Endodermal cell (in vitro differentiated cells): ENCODE measurements around the gene AADAT. TPM values are rescaled to one million over a fixed set of nuclear protein-coding genes. Genes with fewer than 3 reads are reported as not detected.
A peak's percentile ranks its signal among the peaks of the same experiment; 100 is the strongest.
"Not testable (repeated sequence)": the region's sequence is repeated elsewhere in the genome, so short reads cannot be mapped to it uniquely, and the experiment has no call there.

Experiments used
- DNase-seq: peaks from one replicate; pipeline ENCODE4 v3.0.0-alpha.2; 2017
- H3K27ac ChIP-seq: 2 replicates; pipeline ENCODE4 v1.5.1; 2013; ENCODE audit warnings: mild to moderate bottlenecking, low read depth, low read length, moderate library complexity
- H3K27me3 ChIP-seq: 2 replicates; pipeline ENCODE4 v1.6.1; 2013; ENCODE audit warnings: mild to moderate bottlenecking, low read length, moderate library complexity; ENCODE audit not compliant: insufficient read depth, control insufficient read depth, poor library complexity, severe bottlenecking
- H3K36me3 ChIP-seq: 2 replicates; pipeline ENCODE4 v1.7.0; 2013; ENCODE audit warnings: mild to moderate bottlenecking, low read length, moderate library complexity; ENCODE audit not compliant: control insufficient read depth, insufficient read depth
- H3K4me1 ChIP-seq: one replicate; pipeline ENCODE4 v1.7.0; 2013; ENCODE audit warnings: low read length; ENCODE audit not compliant: control insufficient read depth, insufficient read depth
- H3K4me3 ChIP-seq: 2 replicates; pipeline ENCODE4 v1.5.1; 2013; ENCODE audit warnings: mild to moderate bottlenecking, low read length, moderate library complexity
- H3K9ac ChIP-seq: 2 replicates; pipeline ENCODE4 v1.6.1; 2013; ENCODE audit warnings: mild to moderate bottlenecking, low read length, moderate library complexity; ENCODE audit not compliant: poor library complexity, severe bottlenecking; ENCODE audit errors: extremely low read depth
- H3K9me3 ChIP-seq: 2 replicates; pipeline ENCODE4 v1.6.1; 2013; ENCODE audit warnings: mild to moderate bottlenecking, low read length, moderate library complexity; ENCODE audit not compliant: control insufficient read depth
- H3K27ac Mint-ChIP-seq: 2 replicates; pipeline ENCODE4 v1.8.0; 2020; ENCODE audit warnings: mixed read lengths
- H3K27me3 Mint-ChIP-seq: 2 replicates; pipeline ENCODE4 v1.8.0; 2021; ENCODE audit warnings: mild to moderate bottlenecking, mixed read lengths; ENCODE audit not compliant: insufficient read depth
- H3K36me3 Mint-ChIP-seq: 2 replicates; pipeline ENCODE4 v1.8.0; 2020; ENCODE audit warnings: low read depth, mixed read lengths
- H3K4me1 Mint-ChIP-seq: 2 replicates; pipeline ENCODE4 v1.8.0; 2020; ENCODE audit warnings: mixed read lengths
- H3K4me3 Mint-ChIP-seq: 2 replicates; pipeline ENCODE4 v1.8.0; 2020; ENCODE audit warnings: mild to moderate bottlenecking, moderate library complexity, mixed read lengths
- H3K9me3 Mint-ChIP-seq: 2 replicates; pipeline ENCODE4 v1.8.0; 2020; ENCODE audit warnings: mild to moderate bottlenecking, mixed read lengths
- CTCF ChIP-seq: fragments of 200-600 bp; sonication (generic); conservative IDR thresholded peaks from 2 replicates; pipeline ENCODE4 v1.5.0; 2021; ENCODE audit warnings: antibody characterized with exemption, mild to moderate bottlenecking
- WGBS, 2 experiments: methylation state at CpG; one replicate each; pipeline versions ENCODE4 v1.1.5 to v1.1.7; 2013; ENCODE audit warnings: missing lambda C conversion rate in 2 of 2, mixed read lengths in 1 of 2; ENCODE audit not compliant: insufficient coverage in 1 of 2, insufficient read length in 1 of 2; 5-methylcytosine and 5-hydroxymethylcytosine counted together
- total RNA-seq, 2 donors: library from RNA; stranded (reverse); fragmentation: NEBNext Ultra II Directional in 1 of 2; extraction: Animal tissue kit (Norgen Biotek cat#: 25700) in 1 of 2; gene quantifications; 2 replicates in 1 of 2; 3 replicates in 1 of 2; pipeline ENCODE4 v1.2.1, GENCODE V29; 2021

Gene AADAT
- total RNA-seq, 2 donors from 2014 or later, result 34.4 to 42.3 TPM

- Mint-ChIP-seq H3K9me3 (peaks cover 21% of the 10 kb centered on the region), H3K4me1 (peaks cover 27% of the 10 kb centered on the region), H3K36me3 (peaks cover 32% of the 10 kb centered on the region), H3K4me3 (no peak overlapping the region), H3K27ac (no peak overlapping the region), H3K27me3 (no peaks in the 10 kb centered on the region)
- Histone ChIP-seq H3K27me3 (no peaks in the 10 kb centered on the region), H3K27ac (no peak overlapping the region), H3K4me3 (peak overlapping the region; percentile 51), H3K9me3 (peaks cover 74% of the 10 kb centered on the region), H3K36me3 (no peaks in the 10 kb centered on the region), H3K9ac (no peak overlapping the region), H3K4me1 (peaks cover 12% of the 10 kb centered on the region)
- no peak for DNase-seq
- 96 to 100% methylated on average over 2 to 4 of the region's 4 CpGs for WGBS, 2 experiments
- no peak for TF ChIP-seq CTCF
Measured at GRCh38 chr4:170114636-170115035, 24.9 kb upstream of the AADAT start.

- H3K4me1 Mint-ChIP-seq, result peaks cover 31% of the 10 kb centered on the region
- not testable (repeated sequence) for H3K27me3 ChIP-seq, H3K27me3 Mint-ChIP-seq
Measured at GRCh38 chr4:170114183-170114582, 24.4 kb upstream of the AADAT start.

GRCh38 chr4:170111546-170111945 is 21.8 kb upstream of the AADAT start:
- Mint-ChIP-seq H3K27ac (peak overlapping the region; percentile 92), H3K4me3 (no peak overlapping the region), H3K27me3 (no peaks in the 10 kb centered on the region), H3K9me3 (peaks cover 21% of the 10 kb centered on the region), H3K4me1 (peaks cover 43% of the 10 kb centered on the region), H3K36me3 (peaks cover 5% of the 10 kb centered on the region)
- peaks cover 12% of the 10 kb centered on the region for H3K4me1 ChIP-seq
- H3K27ac ChIP-seq, result no peak overlapping the region
- no peaks in the 10 kb centered on the region for H3K27me3 ChIP-seq
- TF ChIP-seq CTCF, result no peak
- DNase-seq, result no peak
- H3K4me3 ChIP-seq, result peak overlapping the region; percentile 54
- H3K9me3 ChIP-seq, result peaks cover 46% of the 10 kb centered on the region
- WGBS, 2 experiments, result 86 to 90% methylated on average over 3 of the region's 3 CpGs
- peak overlapping the region; percentile 31 for H3K9ac ChIP-seq
- no peaks in the 10 kb centered on the region for H3K36me3 ChIP-seq

More at GRCh38 chr4:170114183-170114582, 24.4 kb upstream of the AADAT start:
- peak overlapping the region; percentile 51 for H3K4me3 ChIP-seq
- peaks cover 69% of the 10 kb centered on the region for H3K9me3 ChIP-seq
- H3K27ac ChIP-seq, H3K27ac Mint-ChIP-seq, DNase-seq, H3K9ac ChIP-seq, H3K4me3 Mint-ChIP-seq, H3K36me3 ChIP-seq: not testable (repeated sequence)
- H3K4me1 ChIP-seq, result peaks cover 12% of the 10 kb centered on the region
- peaks cover 21% of the 10 kb centered on the region for H3K9me3 Mint-ChIP-seq
- WGBS, 2 experiments, result 83% methylated on average over 1 of the region's 1 CpG; no CpG with 5 or more reads in 1 of the 2 experiments
- peaks cover 31% of the 10 kb centered on the region for H3K36me3 Mint-ChIP-seq

GRCh38 chr4:170111085-170111484 is 21.3 kb upstream of the AADAT start:
- H3K36me3 ChIP-seq, result no peaks in the 10 kb centered on the region
- peaks cover 21% of the 10 kb centered on the region for H3K9me3 Mint-ChIP-seq
- peaks cover 47% of the 10 kb centered on the region for H3K4me1 Mint-ChIP-seq
- H3K27me3 Mint-ChIP-seq, result no peaks in the 10 kb centered on the region
- no peak for TF ChIP-seq CTCF
- H3K4me1 ChIP-seq, result peaks cover 12% of the 10 kb centered on the region
- peak; percentile 63 for DNase-seq
- peak overlapping the region; percentile 18 for H3K27ac ChIP-seq
- H3K4me3 ChIP-seq, result peak overlapping the region; percentile 31
- H3K27me3 ChIP-seq, result no peaks in the 10 kb centered on the region
- H3K27ac Mint-ChIP-seq, result peak overlapping the region; percentile 92
- WGBS, 2 experiments, result 60% methylated on average over 2 of the region's 2 CpGs; no CpG with 5 or more reads in 1 of the 2 experiments
- no peak overlapping the region for H3K4me3 Mint-ChIP-seq
- H3K9ac ChIP-seq, result peak overlapping the region; percentile 31
- H3K36me3 Mint-ChIP-seq, result peaks cover under 1% of the 10 kb centered on the region
- peaks cover 42% of the 10 kb centered on the region for H3K9me3 ChIP-seq
